Measurements from ENCODE around the gene CNKSR3.

DNA sequence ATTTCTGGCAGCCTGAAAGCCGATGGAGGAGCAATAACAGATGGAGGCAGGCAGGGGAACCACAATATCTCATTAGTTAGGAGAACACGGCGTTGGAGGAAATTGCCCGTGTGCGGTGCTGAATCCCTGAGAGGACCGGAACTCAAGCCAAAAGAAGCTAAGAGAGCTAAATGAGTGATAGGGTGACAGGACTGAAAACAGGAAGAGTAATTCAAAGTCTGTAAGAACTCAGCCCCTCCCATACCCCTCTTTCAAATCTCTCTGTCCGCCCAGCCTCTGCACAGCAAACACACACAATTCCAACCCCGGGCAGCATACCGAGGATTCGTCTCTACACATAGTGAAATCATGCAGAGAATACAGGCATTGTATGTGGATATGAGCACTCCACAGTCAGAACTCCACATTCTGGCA is 151.3 kb downstream of the CNKSR3 start:
- TF ChIP-seq, protein P1, sequence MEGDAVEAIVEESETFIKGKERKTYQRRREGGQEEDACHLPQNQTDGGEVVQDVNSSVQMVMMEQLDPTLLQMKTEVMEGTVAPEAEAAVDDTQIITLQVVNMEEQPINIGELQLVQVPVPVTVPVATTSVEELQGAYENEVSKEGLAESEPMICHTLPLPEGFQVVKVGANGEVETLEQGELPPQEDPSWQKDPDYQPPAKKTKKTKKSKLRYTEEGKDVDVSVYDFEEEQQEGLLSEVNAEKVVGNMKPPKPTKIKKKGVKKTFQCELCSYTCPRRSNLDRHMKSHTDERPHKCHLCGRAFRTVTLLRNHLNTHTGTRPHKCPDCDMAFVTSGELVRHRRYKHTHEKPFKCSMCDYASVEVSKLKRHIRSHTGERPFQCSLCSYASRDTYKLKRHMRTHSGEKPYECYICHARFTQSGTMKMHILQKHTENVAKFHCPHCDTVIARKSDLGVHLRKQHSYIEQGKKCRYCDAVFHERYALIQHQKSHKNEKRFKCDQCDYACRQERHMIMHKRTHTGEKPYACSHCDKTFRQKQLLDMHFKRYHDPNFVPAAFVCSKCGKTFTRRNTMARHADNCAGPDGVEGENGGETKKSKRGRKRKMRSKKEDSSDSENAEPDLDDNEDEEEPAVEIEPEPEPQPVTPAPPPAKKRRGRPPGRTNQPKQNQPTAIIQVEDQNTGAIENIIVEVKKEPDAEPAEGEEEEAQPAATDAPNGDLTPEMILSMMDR (IDR thresholded peaks at IDR 0.05; ENCODE audit: low read depth, low read length), result no peak
- TF ChIP-seq EZH2phosphoT487 (IDR thresholded peaks at IDR 0.05; ENCODE audit: low read depth), result no peak

Measured in OCI-LY3 (cell line).